ENCODE measurements around the gene COPS3.
"Not testable (repeated sequence)": the region's sequence is repeated elsewhere in the genome, so short reads cannot be mapped to it uniquely, and the experiment has no call there.

Gene COPS3

GRCh38 chr17:17301659-17302058 is 20.6 kb upstream of the COPS3 start:
- DNase-seq, result not testable (repeated sequence)

GRCh38 chr17:17300624-17301568 is 19.9 kb upstream of the COPS3 start:
- peak; percentile 63 to 81 (median 69) for DNase-seq

- DNase-seq, result no peak
Measured at GRCh38 chr17:17298108-17298507, 17.1 kb upstream of the COPS3 start.

- DNase-seq, result no peak
Measured at GRCh38 chr17:17297217-17297616, 16.2 kb upstream of the COPS3 start.

- no peak for DNase-seq
Measured at GRCh38 chr17:17295141-17295540, 14.1 kb upstream of the COPS3 start.

GRCh38 chr17:17289701-17290100 is 8.7 kb upstream of the COPS3 start:
- DNase-seq, result no peak

- no peak for DNase-seq
Measured at GRCh38 chr17:17289086-17289485, 8.0 kb upstream of the COPS3 start.

GRCh38 chr17:17285951-17286350 is 4.9 kb upstream of the COPS3 start:
- no peak for DNase-seq

- DNase-seq, result peak in 3 of 4 experiments; percentile 19 to 58 (median 49)
Measured at GRCh38 chr17:17279316-17279715, 1.7 kb downstream of the COPS3 start.

GRCh38 chr17:17277431-17277830 is 3.6 kb downstream of the COPS3 start:
- DNase-seq, result not testable (repeated sequence)

- DNase-seq, result peak; percentile 60 to 82 (median 70)
Measured at GRCh38 chr17:17275971-17276370, 5.1 kb downstream of the COPS3 start.

- peak in 3 of 4 experiments; percentile 10 to 35 (median 19) for DNase-seq
Measured at GRCh38 chr17:17269926-17270773, 10.9 kb downstream of the COPS3 start.

- no peak for DNase-seq
Measured at GRCh38 chr17:17264430-17264829, 16.6 kb downstream of the COPS3 start.

- no peak for DNase-seq
Measured at GRCh38 chr17:17258998-17259397, 22.0 kb downstream of the COPS3 start.

GRCh38 chr17:17258011-17258410 is 23.0 kb downstream of the COPS3 start:
- no peak for DNase-seq

- no peak for DNase-seq
Measured at GRCh38 chr17:17256316-17256715, 24.7 kb downstream of the COPS3 start.

GRCh38 chr17:17255689-17256088 is 25.4 kb downstream of the COPS3 start:
- not testable (repeated sequence) for DNase-seq

GRCh38 chr17:17254036-17254435 is 27.0 kb downstream of the COPS3 start:
- peak; percentile 71 to 91 (median 83) for DNase-seq

GRCh38 chr17:17253406-17253805 is 27.6 kb downstream of the COPS3 start:
- DNase-seq, result peak in 2 of 4 experiments; percentile 13 to 26

- no peak for DNase-seq
Measured at GRCh38 chr17:17252149-17252661, 28.8 kb downstream of the COPS3 start.

GRCh38 chr17:17246879-17247278 is 34.2 kb downstream of the COPS3 start:
- DNase-seq, result no peak

GRCh38 chr17:17243163-17243562 is 37.9 kb downstream of the COPS3 start:
- DNase-seq, result no peak

- DNase-seq, result no peak
Measured at GRCh38 chr17:17242246-17242645, 38.8 kb downstream of the COPS3 start.
